LoVo (cell line): ENCODE measurements around the gene PYGM.
"Not testable (repeated sequence)": the region's sequence is repeated elsewhere in the genome, so short reads cannot be mapped to it uniquely, and the experiment has no call there.

Source experiments
- DNase-seq: peaks from one replicate; pipeline ENCODE4 v3.0.0-alpha.2; 2016; ENCODE audit warnings: low spot score

The PYGM gene

DNA sequence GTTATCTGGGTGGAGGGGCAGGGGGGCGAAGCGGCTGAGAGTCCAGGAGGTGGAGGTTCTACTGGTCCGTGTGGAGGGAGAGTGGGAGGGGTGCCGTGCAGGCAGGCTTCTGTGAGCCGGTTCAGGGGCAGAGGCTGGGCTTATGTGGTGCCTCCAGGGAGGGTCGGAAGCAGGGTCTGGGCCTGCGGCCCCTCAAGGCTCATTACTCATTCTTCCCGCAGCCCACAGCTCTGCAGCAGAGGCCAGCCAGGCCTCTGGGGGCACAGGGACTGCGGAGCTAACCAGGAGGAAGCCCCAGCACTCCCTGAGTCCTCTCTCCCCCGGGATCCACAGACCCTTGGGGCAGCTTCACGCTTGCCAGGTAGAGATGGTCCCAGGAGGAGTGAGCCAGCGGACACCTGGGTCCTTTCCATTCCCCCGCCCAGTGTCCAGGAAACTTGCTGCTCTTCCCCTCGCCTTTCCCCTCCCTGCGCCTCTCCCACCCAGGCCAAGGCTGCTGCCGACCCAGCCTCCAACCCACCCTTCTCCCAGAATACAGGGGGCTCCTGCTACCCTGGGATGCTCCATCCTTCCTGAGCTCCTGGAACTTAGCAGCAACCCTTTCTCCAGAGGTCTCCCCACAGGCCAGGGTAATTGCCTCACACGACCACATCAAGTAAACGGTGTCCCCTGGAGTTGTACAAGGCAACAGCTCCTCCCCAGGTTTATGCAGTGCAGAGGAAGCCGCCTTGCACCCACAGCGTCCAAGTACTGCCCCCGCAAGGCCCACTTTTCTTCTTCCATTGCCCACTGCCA lies 43.1 kb downstream of the PYGM start:
- DNase-seq, result no peak

DNA sequence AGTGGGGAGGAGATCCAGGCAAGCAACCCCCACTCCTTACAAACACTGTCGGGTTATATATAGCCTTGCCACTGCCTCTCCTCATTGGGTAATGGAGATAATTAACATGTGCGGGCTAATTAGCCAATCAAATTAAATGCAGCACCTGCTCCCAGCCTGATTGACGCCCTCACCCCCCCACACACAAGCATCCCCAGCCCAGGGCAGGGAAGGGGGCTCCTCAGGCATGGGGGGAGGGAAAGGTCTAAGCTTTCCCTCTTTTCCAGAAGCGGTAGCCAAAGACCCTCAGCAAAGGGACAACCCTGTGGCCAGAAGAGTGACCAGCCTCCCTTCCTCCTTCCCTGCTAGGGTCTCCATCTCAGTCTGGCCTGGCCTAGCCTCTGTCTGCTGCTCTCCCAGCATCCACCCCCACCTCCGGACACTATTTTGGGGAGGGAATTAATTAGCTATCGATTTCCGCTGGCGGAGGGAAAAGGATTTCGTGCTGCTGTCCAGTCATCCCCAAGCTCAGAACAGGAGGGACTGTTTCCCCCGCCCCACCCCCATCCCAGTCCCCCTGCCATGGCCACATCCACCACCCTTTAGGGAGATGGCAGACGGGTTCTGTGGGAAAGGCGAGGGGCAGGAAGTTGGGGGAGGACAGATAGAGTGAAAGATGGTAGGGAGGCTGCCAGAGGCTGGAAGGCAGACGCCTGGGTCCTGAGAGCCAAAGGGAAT lies 43.9 kb downstream of the PYGM start:
- DNase-seq, result no peak

DNA sequence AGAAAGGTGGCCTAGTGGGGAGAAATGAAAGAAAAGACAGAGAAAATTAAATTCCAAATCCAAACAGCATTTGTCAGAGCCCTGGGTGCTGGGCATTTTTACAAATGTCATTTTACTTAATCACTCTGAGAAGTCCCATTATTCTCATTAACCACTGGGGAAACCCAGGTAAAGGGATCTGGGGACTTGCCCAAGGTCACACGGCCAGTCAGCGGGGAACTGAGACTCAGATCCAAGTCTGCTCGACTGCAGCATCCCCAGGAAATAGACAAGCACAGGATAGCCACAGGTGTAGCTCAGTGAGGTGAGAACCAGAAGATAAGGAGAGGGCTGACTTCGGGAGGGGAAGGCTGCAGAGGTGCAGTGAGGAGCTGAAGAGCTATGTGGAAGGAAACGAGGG lies 44.7 kb downstream of the PYGM start:
- no peak for DNase-seq

DNA sequence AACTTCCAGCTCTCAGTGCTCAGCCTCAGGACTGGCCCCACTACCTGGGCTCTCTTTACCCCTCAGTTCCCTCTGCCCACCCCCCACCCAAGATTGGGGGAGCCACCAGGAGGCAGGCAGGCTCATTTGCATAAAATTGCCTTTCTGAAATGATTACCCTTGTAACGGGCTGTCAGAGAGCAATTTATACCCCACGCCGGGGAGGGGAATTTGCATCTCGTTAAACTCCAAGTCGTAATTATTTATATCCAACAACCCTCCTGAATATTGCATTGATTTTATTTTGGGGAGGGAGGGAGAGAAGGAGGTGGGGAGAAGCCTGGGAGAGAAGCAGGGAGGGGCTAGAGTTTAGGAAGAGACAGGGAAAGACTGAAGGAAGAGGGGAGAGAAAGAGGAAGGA lies 45.1 kb downstream of the PYGM start:
- no peak for DNase-seq

DNA sequence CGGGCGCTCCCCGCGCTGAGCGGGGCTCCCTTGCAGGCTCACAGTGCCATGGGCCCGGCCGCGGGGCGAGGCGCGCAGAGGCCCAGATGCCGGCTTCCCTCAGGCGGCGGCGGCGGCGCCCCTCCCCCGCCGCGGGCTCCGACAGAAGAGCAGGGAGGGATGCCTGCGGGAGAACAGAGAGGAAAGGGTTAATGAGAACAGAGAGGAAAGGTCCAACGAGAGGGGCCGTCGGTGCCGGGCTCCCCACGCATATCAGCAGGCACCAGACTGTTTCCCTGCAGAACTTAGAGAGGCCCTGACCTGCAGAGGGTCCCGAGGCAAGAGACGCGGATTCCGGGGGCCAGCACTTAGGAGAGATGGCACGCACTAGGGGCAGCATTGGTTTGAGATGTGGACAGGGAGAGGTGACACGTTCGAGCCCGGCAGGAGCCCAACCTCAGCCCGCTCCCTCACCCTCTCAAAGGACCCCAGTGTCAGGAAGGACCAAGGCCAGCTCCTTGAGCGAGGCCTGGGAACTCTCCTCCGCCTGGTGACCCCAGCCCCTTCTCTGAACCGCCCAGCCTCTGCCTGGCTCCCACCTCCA lies 45.9 kb downstream of the PYGM start:
- no peak for DNase-seq

DNA sequence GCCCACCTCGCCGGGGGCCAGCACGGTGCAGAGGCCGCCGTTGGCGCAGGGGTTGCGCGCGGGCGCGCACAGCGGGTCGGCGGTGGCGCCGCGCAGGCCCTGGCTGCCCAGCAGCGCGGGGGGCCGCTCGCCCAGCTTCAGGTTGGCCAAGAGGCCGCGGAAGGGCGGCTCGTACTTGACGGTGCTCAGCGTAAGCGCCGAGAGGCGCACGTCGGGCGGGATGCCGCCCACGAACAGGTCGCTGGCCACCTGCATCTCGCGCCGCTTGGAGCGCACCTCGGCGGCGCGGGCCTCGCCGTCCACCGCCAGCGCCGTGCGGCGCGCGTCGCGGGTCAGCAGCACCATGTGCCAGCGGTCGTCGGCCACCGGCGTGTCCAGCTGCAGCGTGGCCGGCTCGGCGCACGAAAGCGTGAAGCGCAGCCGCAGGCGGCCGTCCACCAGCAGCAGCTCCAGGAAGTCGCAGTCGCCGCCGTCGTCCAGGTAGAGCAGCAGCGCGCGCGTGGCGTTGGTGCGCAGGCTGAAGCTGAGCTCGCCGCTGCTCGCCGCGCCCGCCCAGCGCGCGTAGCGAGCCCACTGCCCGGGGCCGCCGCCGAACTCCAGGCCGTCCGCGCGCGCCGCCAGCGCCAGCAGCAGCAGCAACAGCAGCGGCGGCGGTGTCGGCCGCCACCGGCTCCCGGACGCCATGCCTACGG lies 46.6 kb downstream of the PYGM start:
- no peak for DNase-seq

DNA sequence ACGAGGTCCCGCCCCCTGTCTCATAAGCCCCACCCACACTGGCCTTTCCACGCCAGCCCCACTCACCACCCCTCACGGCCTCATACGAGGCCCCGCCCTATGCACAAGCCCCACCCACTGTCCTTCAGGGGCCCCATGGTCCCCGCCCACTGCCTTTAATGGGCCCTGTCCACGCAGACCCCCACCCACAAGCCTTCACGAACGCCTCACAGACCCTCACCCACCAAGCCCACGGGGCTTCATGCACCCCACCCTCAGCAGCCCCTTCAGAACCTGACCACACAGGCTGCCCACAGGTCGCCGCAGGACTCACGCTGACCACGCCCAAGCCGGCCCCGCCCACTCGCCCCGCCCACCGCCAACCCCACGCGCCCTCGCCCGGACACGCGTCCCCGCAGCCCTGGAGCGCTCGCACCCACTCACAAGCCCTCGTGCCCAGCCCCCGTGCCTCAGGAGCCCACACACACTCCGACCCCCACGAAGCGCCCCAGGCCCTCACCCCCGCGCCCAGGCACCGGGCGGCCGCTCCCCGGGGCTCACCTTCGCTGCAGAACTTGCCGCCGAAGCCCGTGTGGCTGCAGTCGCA lies 47.3 kb downstream of the PYGM start:
- no peak for DNase-seq

DNA sequence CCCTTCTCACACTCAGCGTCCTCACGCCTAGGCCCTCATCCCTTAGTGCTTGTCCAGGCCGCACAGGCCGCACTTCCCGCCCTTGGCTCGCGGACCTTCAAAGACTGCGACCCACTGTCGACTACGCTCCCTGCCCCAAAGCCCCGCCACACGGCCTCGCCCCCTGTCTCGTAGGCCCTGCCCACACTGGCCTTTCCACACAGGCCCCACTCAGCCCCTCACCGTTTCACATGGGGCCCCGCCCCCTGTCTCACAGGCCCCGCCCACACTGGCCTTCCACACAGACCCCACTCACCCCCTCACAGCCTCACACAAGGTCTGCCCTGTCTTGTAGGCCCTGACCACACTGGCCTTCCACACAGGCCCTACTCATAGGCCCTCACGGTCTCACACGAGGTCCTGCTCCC lies 47.8 kb downstream of the PYGM start:
- DNase-seq, result no peak

DNA sequence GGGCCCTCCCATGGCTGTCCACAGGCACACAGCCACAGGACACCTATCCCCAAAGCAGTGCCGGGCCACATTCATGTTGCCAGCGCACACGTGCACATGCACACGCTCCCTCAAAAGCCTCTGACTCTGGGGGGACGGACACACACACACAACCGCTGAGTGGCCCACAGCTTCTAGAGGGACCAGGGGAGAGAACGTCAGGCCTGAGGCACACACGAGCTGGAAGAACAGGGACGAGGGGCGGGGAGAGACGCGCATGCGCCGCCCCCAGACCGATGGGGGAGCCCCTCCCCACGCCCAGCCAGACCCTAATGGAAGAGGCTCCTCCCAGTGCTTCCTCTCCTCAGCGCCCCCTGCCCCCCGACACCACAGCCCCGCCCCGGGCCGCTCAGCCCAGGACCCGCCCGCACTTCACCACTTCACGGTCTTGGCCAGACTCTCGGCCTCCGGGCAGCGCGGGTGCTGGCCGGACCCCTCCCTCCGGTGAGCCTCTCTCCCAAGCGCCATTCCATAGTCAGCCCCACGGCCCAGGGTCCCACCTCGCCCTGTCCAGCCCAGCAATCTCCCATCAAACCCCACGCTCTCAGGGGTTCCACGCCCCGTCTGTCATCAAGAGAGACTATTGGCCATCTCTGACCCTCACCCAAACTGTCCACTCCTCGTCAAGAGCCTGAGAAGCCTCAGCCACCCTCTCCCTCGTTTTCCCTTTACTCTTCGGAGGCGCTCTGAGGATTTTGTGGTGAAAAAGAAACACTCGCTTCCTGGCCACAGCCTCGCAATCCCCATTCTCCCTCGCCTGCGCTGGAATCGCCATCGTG lies 48.4 kb downstream of the PYGM start:
- no peak for DNase-seq

DNA sequence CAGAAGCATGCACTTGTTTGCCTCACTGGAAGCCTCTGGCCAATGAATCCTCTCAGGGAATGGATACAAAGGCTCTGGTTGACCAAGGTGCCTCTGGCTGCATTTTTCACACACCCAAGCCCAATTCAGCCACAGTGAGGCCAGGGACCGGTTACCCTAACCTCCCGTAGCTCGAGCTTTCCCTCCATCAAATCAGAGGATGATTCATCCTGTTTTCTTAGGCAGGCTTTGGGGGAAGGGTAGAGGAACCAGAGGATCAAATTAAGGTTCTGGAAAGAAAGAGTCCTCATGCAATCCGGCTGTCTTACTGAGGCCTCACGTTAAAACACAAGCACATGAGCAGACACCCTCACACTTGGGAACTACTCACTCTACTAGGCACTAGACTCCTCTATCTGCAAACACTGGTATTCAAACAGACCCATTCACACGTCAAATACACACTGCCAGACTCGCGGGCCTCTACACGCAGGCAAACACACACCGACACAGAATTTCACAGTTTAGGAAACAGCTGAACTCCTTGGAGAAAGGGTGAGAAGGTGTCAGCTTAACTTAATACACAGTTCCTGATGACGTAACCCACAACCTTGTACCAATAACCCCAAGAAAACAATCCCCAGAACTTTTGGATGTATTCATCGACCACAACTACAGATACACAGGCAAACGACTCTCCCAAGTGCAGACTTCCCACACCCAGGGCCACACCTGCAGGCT lies 49.2 kb downstream of the PYGM start:
- no peak for DNase-seq

DNA sequence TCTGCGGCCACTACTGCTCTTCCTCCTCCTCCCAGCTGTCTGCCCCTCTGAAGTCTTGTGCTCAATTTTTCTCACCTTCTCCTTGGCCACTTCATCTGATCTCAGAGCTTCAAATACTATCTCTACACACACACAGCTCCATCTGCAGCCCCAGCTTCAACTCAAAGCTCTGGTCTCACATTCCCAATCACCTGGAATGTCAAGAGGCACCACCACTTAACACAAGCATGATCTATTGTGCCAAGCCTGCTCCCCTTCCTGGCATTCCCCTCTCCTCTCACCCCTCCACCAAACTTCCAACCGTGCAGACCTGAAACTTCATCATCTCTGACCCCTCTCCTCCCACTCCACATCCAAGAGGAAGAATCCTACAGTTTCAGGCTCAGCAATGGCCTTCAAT lies 54.3 kb downstream of the PYGM start:
- DNase-seq, result no peak

DNA sequence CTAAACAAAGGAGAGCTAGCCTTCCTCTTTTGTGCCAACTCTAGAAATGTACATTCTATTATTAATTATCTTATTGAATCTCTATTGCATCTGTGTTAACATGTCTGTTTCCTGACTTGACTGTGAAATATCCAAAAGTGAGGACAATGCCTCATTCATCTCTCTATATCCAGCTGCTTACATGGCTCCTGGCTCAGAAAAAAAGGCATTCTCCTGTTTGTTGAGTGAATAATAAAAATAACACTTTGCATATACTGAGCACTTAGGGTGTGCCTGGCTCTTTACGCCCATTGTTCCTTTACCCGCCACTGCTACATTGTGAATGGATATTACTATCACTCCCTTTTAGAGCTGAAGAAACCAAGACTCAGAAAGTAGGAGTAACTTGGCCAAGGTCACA lies 56.7 kb downstream of the PYGM start:
- DNase-seq, result no peak

DNA sequence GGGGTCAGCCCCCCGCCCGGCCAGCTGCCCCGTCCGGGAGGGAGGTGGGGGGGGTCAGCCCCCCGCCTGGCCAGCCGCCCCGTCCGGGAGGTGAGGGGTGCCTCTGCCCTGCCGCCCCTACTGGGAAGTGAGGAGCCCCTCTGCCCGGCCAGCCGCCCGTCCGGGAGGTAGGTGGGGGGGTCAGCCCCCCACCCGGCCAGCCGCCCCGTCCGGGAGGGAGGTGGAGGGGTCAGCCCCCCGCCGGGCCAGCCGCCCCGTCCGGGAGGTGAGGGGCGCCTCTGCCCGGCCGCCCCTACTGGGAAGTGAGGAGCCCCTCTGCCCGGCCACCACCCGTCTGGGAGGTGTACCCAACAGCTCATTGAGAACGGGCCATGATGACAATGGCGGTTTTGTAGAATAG lies 57.8 kb downstream of the PYGM start:
- not testable (repeated sequence) for DNase-seq

DNA sequence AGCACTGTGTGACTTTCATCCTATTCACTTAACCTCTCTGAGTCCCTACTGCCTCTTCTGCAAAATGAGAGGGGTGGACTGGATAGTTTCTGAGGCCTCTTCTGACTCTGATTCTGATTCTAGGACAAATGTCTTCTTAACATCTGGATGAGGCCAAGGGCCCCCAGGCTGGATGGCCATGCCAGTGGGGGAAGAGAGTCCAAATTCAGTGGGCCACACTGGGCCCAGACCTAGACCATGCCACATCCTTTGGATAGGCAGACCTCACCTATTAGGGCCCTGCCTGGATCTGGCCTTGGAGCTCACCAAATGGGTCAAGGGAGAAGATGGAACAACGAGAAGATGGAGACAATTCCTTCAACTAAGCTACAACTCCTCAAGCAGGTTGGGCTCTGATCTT lies 61.3 kb downstream of the PYGM start:
- DNase-seq, result no peak

DNA sequence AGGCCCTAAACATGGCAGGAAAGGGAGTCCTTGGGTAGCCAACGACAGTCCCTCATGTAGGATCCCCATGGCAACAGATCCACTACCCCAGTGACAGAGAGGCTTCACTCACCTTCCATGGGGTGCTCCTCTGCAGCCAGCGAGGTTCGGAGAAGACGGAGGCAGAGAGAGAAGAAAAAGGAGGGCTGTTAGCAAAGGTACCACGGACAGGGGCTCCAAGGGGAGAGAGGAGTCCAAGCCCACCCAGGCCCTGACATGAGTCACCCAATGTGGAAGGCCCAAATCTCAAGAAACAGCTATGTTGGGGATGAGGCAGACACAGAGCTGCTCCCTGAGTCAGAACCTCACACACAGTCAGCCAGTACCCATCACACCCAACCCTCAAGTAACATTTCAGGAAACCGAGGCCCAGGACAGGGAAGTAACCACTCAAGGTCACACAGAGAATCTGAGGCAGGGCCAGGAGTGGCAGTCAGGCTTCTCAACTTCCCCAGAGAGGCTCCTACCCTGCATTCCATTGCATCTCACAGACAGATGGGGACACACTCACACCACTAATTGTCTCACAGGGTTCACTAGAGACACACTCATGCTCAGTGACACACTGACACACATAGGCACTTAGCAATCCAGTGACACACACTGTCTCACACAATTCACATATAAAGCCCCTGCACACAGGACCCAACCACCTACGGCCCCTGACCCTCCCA lies 62.0 kb downstream of the PYGM start:
- DNase-seq, result no peak
